ENCODE data around the gene PYURF. TPM values are rescaled to one million over a fixed set of nuclear protein-coding genes. Genes with fewer than 3 reads are reported as not detected.

The PYURF gene
- total RNA-seq, 1 experiment from 2014 or later, result 41.7 TPM

GRCh38 chr4:88511236-88511635 lies 12.3 kb downstream of the PYURF start:
- Histone ChIP-seq H4K20me1 (ENCODE audit: control insufficient read depth, insufficient read depth, insufficient read length) (no peaks in the 10 kb centered on the region), H3K4ac (ENCODE audit: low read depth, low read length) (no peak overlapping the region), H3K9ac (ENCODE audit: extremely low read depth, insufficient read length, low read length) (no peak overlapping the region), H3K4me2 (ENCODE audit: insufficient read depth, insufficient read length, low read length) (no peak overlapping the region), H3K79me2 (ENCODE audit: insufficient read depth, low read length) (no peaks in the 10 kb centered on the region), H3T11ph (ENCODE audit: low read length) (no peak overlapping the region), H4K5ac (ENCODE audit: insufficient read length, low read depth, low read length) (no peak overlapping the region), H2BK20ac (ENCODE audit: low read depth, low read length, poor library complexity, severe bottlenecking) (no peak overlapping the region), H3K27ac (ENCODE audit: insufficient read length, low read depth, low read length) (no peak overlapping the region), H3K9me3 (ENCODE audit: control insufficient read depth, low read depth, low read length) (no peaks in the 10 kb centered on the region), H3K4me1 (ENCODE audit: insufficient read depth, low read length) (no peaks in the 10 kb centered on the region; the same call in 1 of the 2 replicates), H3K14ac (ENCODE audit: insufficient read depth, low read length) (no peak overlapping the region), H3K79me1 (ENCODE audit: insufficient read depth, low read depth, low read length, poor library complexity, severe bottlenecking) (no peaks in the 10 kb centered on the region), H4K8ac (replicated peaks; ENCODE audit: insufficient read length, low read depth, low read length) (no peak overlapping the region), H2BK12ac (ENCODE audit: insufficient read length, low read depth, low read length) (no peak overlapping the region), H2BK15ac (ENCODE audit: low read depth, low read length) (no peak overlapping the region), H3K27me3 (ENCODE audit: insufficient read depth, low read length) (no peaks in the 10 kb centered on the region), H3K23ac (ENCODE audit: insufficient read length, low read depth, low read length) (no peak overlapping the region), H3K23me2 (ENCODE audit: insufficient read length, low read depth, low read length, poor library complexity, severe bottlenecking) (no peaks in the 10 kb centered on the region), H2BK5ac (ENCODE audit: insufficient read length, low read length) (no peak overlapping the region), H2AFZ (ENCODE audit: low read length) (no peak overlapping the region), H2AK5ac (ENCODE audit: insufficient read length, low read length) (no peak overlapping the region), H2BK120ac (ENCODE audit: low read depth, low read length, poor library complexity, severe bottlenecking) (no peak overlapping the region), H4K91ac (ENCODE audit: insufficient read length, low read depth, low read length) (no peak overlapping the region), H3K56ac (ENCODE audit: insufficient read length, low read depth, low read length) (no peak overlapping the region), H3K18ac (ENCODE audit: insufficient read length, low read depth, low read length) (no peak overlapping the region)
- H3K9me3 Mint-ChIP-seq, result no peaks in the 10 kb centered on the region
- no peaks in the 10 kb centered on the region for H3K36me3 Mint-ChIP-seq (ENCODE audit: insufficient read depth in 1 of 3, low read depth in 3 of 3)
- H3K27me3 Mint-ChIP-seq (ENCODE audit: low read depth), result no peaks in the 10 kb centered on the region
- no peaks in the 10 kb centered on the region for H3K4me1 Mint-ChIP-seq
- WGBS (ENCODE audit: extremely low coverage, insufficient read length, low lambda C conversion rate), result no CpG with 5 or more reads among the region's 3 CpGs
- no peak for DNase-seq
- no peak overlapping the region for H3K4me3 Mint-ChIP-seq
- no peak for TF ChIP-seq CTCF (conservative IDR thresholded peaks at IDR 0.05)
- H3K27ac Mint-ChIP-seq, result no peak overlapping the region
